Panc1 (cell line): ENCODE data around the gene SMIM22.

Experiments used
- POLR2AphosphoS5 ChIP-seq: IDR thresholded peaks from 2 replicates; pipeline ENCODE4 v1.6.1; 2012; ENCODE audit warnings: mild to moderate bottlenecking, low read depth, low read length, moderate library complexity
- REST ChIP-seq, 2 experiments: IDR thresholded peaks; 2 replicates each; pipeline ENCODE4 v1.6.1; 2011 to 2012; ENCODE audit warnings: low read depth in 2 of 2, control low read depth in 1 of 2, low read length in 1 of 2, mild to moderate bottlenecking in 1 of 2, moderate library complexity in 1 of 2; ENCODE audit not compliant: insufficient read depth in 1 of 2
- SIN3A ChIP-seq: IDR thresholded peaks from 2 replicates; pipeline ENCODE4 v1.6.1; 2012; ENCODE audit warnings: low read depth, mild to moderate bottlenecking, low read length, moderate library complexity, borderline replicate concordance; ENCODE audit not compliant: insufficient read depth
- TCF7L2 ChIP-seq: IDR thresholded peaks from 2 replicates; pipeline ENCODE4 v1.6.1; 2011; ENCODE audit warnings: mild to moderate bottlenecking, low read depth, low read length, inconsistent platforms
- TF ChIP-seq, protein P1 (sequence below): fragments of 450-650 bp; IDR thresholded peaks from 2 replicates; pipeline ENCODE4 v1.5.1; 2017; ENCODE audit warnings: mild to moderate bottlenecking

DNA sequence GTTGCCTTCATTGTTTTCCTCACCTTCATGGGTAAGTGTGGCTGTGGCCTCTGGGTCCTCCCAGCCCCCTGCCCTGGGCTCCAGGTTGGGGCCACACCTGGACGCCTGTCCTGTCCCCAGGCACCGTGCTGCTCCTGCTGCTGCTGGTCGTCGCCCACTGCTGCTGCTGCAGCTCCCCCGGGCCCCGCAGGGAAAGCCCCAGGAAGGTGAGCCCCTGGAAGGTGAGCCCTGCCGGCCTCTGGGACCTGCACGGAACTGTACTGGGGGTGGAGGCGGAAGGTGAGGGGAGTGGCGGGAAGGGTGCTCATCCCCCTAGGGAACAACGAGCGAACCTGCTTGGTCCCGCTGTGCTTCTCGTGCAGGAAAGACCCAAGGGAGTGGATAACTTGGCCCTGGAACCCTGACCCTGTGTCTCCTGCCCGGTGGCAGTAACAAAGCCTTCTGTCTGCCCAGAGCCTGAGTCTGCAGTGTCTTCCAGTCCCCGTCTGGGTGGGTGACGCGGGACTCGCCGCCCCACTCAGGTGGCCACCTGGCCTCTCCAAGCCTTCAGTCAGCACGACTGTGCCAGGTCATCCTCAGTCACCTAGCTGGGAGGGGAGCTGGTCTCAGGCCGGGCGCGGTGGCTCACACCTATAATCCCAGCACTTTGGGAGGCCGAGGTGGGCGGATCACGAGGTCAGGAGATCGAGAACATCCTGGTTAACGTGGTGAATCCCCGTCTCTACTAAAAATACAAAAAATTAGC, 831 bp downstream of the SMIM22 start:
- TF ChIP-seq POLR2AphosphoS5 (no peak), REST (IDR thresholded peaks at IDR 0.05; ENCODE audit: insufficient read depth in 1 of 2, low read depth in 2 of 2, low read length in 1 of 2) (no peak), SIN3A (no peak), TCF7L2 (no peak)
- TF ChIP-seq, protein P1, sequence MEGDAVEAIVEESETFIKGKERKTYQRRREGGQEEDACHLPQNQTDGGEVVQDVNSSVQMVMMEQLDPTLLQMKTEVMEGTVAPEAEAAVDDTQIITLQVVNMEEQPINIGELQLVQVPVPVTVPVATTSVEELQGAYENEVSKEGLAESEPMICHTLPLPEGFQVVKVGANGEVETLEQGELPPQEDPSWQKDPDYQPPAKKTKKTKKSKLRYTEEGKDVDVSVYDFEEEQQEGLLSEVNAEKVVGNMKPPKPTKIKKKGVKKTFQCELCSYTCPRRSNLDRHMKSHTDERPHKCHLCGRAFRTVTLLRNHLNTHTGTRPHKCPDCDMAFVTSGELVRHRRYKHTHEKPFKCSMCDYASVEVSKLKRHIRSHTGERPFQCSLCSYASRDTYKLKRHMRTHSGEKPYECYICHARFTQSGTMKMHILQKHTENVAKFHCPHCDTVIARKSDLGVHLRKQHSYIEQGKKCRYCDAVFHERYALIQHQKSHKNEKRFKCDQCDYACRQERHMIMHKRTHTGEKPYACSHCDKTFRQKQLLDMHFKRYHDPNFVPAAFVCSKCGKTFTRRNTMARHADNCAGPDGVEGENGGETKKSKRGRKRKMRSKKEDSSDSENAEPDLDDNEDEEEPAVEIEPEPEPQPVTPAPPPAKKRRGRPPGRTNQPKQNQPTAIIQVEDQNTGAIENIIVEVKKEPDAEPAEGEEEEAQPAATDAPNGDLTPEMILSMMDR: no peak
